Breast epithelium (tissue), 4 donors: Measurements from ENCODE around the gene FBXL7. TPM values are rescaled to one million over a fixed set of nuclear protein-coding genes. Genes with fewer than 3 reads are reported as not detected.

Experiments used
- DNase-seq, 2 donors: peaks; one replicate each; pipeline ENCODE4 v3.0.0-alpha.2; 2019; ENCODE audit warnings: low spot score in 2 of 2
- H3K27ac ChIP-seq, 2 donors: fragments of 200-600 bp; sonication (generic) in 1 of 2; one replicate each; pipeline ENCODE4 v1.5.1; 2016 to 2019; ENCODE audit warnings: mild to moderate bottlenecking in 1 of 2
- H3K27me3 ChIP-seq, 2 donors: fragments of 200-600 bp; sonication (generic) in 1 of 2; one replicate each; pipeline versions ENCODE4 v1.5.1 to v1.6.0; 2017 to 2019; ENCODE audit warnings: control low read depth in 1 of 2, mild to moderate bottlenecking in 1 of 2
- H3K36me3 ChIP-seq: fragments of 200-600 bp; one replicate; pipeline ENCODE4 v1.5.1; 2019
- H3K4me1 ChIP-seq, 2 donors: fragments of 200-600 bp; sonication (generic); one replicate each; pipeline ENCODE4 v1.5.1; 2016 to 2019; ENCODE audit warnings: control low read depth in 1 of 2
- H3K4me3 ChIP-seq, 3 donors: fragments of 200-600 bp; sonication (generic); 1 replicate in 2 of 3; 2 replicates in 1 of 3; pipeline ENCODE4 v1.5.1; 2016 to 2019; ENCODE audit warnings: mild to moderate bottlenecking in 3 of 3, moderate library complexity in 2 of 3
- H3K9me3 ChIP-seq, 2 donors: fragments of 200-600 bp; sonication (generic) in 1 of 2; one replicate each; pipeline ENCODE4 v1.5.1; 2016 to 2019; ENCODE audit warnings: control low read depth in 1 of 2
- CTCF ChIP-seq, 3 donors: fragments of 450-650 bp; IDR thresholded peaks; one replicate each; pipeline ENCODE4 v1.5.1; 2016 to 2017; ENCODE audit warnings: antibody characterized with exemption in 3 of 3, mild to moderate bottlenecking in 3 of 3, moderate library complexity in 3 of 3
- POLR2A ChIP-seq: fragments of 450-650 bp; IDR thresholded peaks from one replicate; pipeline ENCODE4 v1.6.1; 2016; ENCODE audit warnings: antibody characterized with exemption, mild to moderate bottlenecking, moderate library complexity
- POLR2AphosphoS5 ChIP-seq, 3 donors: sonication (generic); formaldehyde crosslinking; IDR thresholded peaks; one replicate each; pipeline ENCODE4 v1.6.1; 2017; ENCODE audit warnings: antibody characterized with exemption in 3 of 3
- intact Hi-C: fragments of 100-400 bp; cut with DNase I; formaldehyde crosslinking; loops from one replicate; pipeline ENCODE4 v1.15.1; 2023; ENCODE audit warnings: low total_unique reads
- total RNA-seq, 3 donors: library from RNA; depleted of rRNA; stranded (reverse); fragments of >200 nt; gene quantifications; one replicate each; pipeline ENCODE4 v1.1.0, GENCODE V29; 2016

FBXL7 gene
- total RNA-seq, 3 donors from 2014 or later: 6.9 to 17.3 (median 10.8) TPM

GRCh38 chr5:15609076-15609725 is 109.2 kb downstream of the FBXL7 start:
- intact Hi-C loops: no loop called here
- DNase-seq: no peak
- no peaks in the 10 kb centered on the region for H3K9me3 ChIP-seq
- TF ChIP-seq CTCF (IDR thresholded peaks at IDR 0.05) (no peak), POLR2A (no peak), POLR2AphosphoS5 (IDR thresholded peaks at IDR 0.05) (no peak)
- H3K4me3 ChIP-seq: no peak overlapping the region
- H3K27me3 ChIP-seq: no peaks in the 10 kb centered on the region
- H3K36me3 ChIP-seq: no peaks in the 10 kb centered on the region
- H3K27ac ChIP-seq: no peak overlapping the region
- no peaks in the 10 kb centered on the region for H3K4me1 ChIP-seq

- no peak overlapping the region for H3K4me3 ChIP-seq
- H3K4me1 ChIP-seq: no peaks in the 10 kb centered on the region
- no peaks in the 10 kb centered on the region for H3K27me3 ChIP-seq
- TF ChIP-seq POLR2AphosphoS5 (IDR thresholded peaks at IDR 0.05) (no peak), POLR2A (no peak), CTCF (IDR thresholded peaks at IDR 0.05) (no peak)
- H3K9me3 ChIP-seq: no peaks in the 10 kb centered on the region
- no peak for DNase-seq
- intact Hi-C loops: no loop called here
- no peak overlapping the region for H3K27ac ChIP-seq
- H3K36me3 ChIP-seq: no peaks in the 10 kb centered on the region
Measured at GRCh38 chr5:15610216-15610615, 110.2 kb downstream of the FBXL7 start.

- no peaks in the 10 kb centered on the region for H3K27me3 ChIP-seq
- H3K4me1 ChIP-seq: no peaks in the 10 kb centered on the region
- H3K4me3 ChIP-seq: no peak overlapping the region
- intact Hi-C loops: no loop called here
- no peaks in the 10 kb centered on the region for H3K36me3 ChIP-seq
- no peak overlapping the region for H3K27ac ChIP-seq
- TF ChIP-seq CTCF (IDR thresholded peaks at IDR 0.05): no peak
- no peak for TF ChIP-seq POLR2A
- TF ChIP-seq POLR2AphosphoS5 (IDR thresholded peaks at IDR 0.05): no peak
- DNase-seq: no peak
- no peaks in the 10 kb centered on the region for H3K9me3 ChIP-seq
Measured at GRCh38 chr5:15611008-15611407, 111.0 kb downstream of the FBXL7 start.

GRCh38 chr5:15612915-15613635 is 113.1 kb downstream of the FBXL7 start:
- intact Hi-C loops: no loop called here
- DNase-seq: no peak
- Histone ChIP-seq H3K27me3 (no peaks in the 10 kb centered on the region), H3K9me3 (no peaks in the 10 kb centered on the region), H3K27ac (no peak overlapping the region), H3K36me3 (no peaks in the 10 kb centered on the region), H3K4me3 (no peak overlapping the region), H3K4me1 (no peaks in the 10 kb centered on the region)
- TF ChIP-seq CTCF (IDR thresholded peaks at IDR 0.05): no peak
- TF ChIP-seq POLR2A: no peak
- TF ChIP-seq POLR2AphosphoS5 (IDR thresholded peaks at IDR 0.05): no peak

- intact Hi-C loops: no loop called here
- no peak for TF ChIP-seq POLR2A
- no peak for TF ChIP-seq POLR2AphosphoS5 (IDR thresholded peaks at IDR 0.05)
- no peak for TF ChIP-seq CTCF (IDR thresholded peaks at IDR 0.05)
- Histone ChIP-seq H3K36me3 (no peaks in the 10 kb centered on the region), H3K4me1 (no peaks in the 10 kb centered on the region), H3K9me3 (no peaks in the 10 kb centered on the region), H3K27me3 (no peaks in the 10 kb centered on the region), H3K27ac (no peak overlapping the region), H3K4me3 (no peak overlapping the region)
- DNase-seq: no peak
Measured at GRCh38 chr5:15614679-15615078, 114.7 kb downstream of the FBXL7 start.
